ENCODE measurements around the gene TBCD.

Gene TBCD

DNA sequence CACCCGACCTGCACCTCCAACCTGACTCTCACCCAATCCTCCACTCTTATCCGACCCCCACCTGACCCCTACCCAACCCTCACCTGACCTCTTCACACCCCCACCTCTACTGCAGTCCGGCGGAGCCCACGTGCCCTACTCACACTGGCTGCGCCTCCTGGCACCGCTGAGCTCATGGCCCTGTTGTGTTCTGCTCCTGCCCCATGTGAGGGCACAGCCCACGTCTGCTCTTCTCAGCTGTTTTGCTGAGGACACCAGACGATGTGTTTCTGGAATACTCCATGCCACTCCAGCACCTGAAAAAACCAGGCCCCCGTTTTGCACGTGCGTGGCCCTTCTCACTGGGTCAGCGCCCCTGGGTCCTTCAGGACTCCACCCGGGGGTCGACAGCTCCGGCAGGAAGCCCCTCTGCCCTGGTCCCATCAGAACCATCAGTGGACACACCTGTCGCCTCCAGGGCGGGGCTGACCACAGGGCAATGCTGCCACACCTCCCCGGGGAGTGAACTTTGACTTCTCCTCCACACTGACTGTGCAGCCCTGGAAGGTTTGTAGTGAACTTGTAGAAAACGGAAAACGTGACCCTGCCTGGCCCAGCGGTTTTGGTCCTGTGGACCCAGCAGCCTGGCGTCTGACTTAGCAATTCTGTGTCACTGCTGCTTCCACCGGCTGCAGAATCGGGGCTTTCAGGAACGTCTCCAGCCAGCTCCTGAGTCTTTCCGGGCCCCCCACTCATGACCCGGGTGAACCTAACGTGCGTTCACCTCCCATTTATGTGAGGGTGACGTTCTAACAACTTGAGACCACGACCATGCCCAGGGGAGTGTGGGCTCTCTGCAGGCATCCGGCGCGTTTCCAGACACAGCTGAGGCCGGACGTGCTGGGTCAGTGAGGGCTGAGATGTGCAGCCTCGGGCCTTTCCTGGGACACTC, 47.7 kb upstream of the TBCD start:
- Histone ChIP-seq H3K9ac (ENCODE audit: low read length) (no peak overlapping the region), H3K27ac (ENCODE audit: low read length) (no peak overlapping the region), H3K4me2 (ENCODE audit: low read depth, low read length) (no peak overlapping the region), H3K79me2 (ENCODE audit: low read length) (no peaks in the 10 kb centered on the region), H3K4me3 (ENCODE audit: low read length) (no peak overlapping the region), H3K4me1 (ENCODE audit: low read length) (peaks cover 12% of the 10 kb centered on the region), H4K20me1 (ENCODE audit: insufficient read depth, low read length) (no peaks in the 10 kb centered on the region), H3K36me3 (replicated peaks; ENCODE audit: insufficient read depth, low read length) (no peaks in the 10 kb centered on the region), H3K27me3 (replicated peaks; ENCODE audit: insufficient read depth, low read length) (no peaks in the 10 kb centered on the region), H3F3A (ENCODE audit: insufficient read depth, low read length) (peaks cover 15% of the 10 kb centered on the region), H3K9me2 (replicated peaks; ENCODE audit: insufficient read depth, low read length) (no peaks in the 10 kb centered on the region), H2AFZ (ENCODE audit: low read length) (no peak overlapping the region), H3K9me3 (replicated peaks; ENCODE audit: insufficient read depth, low read length) (no peaks in the 10 kb centered on the region)
- TF ChIP-seq EZH2phosphoT487 (IDR thresholded peaks at IDR 0.05; ENCODE audit: low read length) (no peak), EZH2 (optimal IDR thresholded peaks at IDR 0.05; ENCODE audit: low read depth, low read length) (no peak)
- TF ChIP-seq, protein P1, sequence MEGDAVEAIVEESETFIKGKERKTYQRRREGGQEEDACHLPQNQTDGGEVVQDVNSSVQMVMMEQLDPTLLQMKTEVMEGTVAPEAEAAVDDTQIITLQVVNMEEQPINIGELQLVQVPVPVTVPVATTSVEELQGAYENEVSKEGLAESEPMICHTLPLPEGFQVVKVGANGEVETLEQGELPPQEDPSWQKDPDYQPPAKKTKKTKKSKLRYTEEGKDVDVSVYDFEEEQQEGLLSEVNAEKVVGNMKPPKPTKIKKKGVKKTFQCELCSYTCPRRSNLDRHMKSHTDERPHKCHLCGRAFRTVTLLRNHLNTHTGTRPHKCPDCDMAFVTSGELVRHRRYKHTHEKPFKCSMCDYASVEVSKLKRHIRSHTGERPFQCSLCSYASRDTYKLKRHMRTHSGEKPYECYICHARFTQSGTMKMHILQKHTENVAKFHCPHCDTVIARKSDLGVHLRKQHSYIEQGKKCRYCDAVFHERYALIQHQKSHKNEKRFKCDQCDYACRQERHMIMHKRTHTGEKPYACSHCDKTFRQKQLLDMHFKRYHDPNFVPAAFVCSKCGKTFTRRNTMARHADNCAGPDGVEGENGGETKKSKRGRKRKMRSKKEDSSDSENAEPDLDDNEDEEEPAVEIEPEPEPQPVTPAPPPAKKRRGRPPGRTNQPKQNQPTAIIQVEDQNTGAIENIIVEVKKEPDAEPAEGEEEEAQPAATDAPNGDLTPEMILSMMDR (IDR thresholded peaks at IDR 0.05; ENCODE audit: low read length) = no peak
- DNase-seq = no peak

- no peak overlapping the region for H3K4me3 ChIP-seq (ENCODE audit: low read length)
- no peaks in the 10 kb centered on the region for H4K20me1 ChIP-seq (ENCODE audit: insufficient read depth, low read length)
- no peaks in the 10 kb centered on the region for H3K9me3 ChIP-seq (replicated peaks; ENCODE audit: insufficient read depth, low read length)
- H3K27me3 ChIP-seq (replicated peaks; ENCODE audit: insufficient read depth, low read length) = no peaks in the 10 kb centered on the region
- H3K27ac ChIP-seq (ENCODE audit: low read length) = no peak overlapping the region
- peaks cover 9% of the 10 kb centered on the region for H3K4me1 ChIP-seq (ENCODE audit: low read length)
- H2AFZ ChIP-seq (ENCODE audit: low read length) = no peak overlapping the region
- TF ChIP-seq EZH2 (optimal IDR thresholded peaks at IDR 0.05; ENCODE audit: low read depth, low read length) = no peak
- H3K9ac ChIP-seq (ENCODE audit: low read length) = no peak overlapping the region
- no peaks in the 10 kb centered on the region for H3K79me2 ChIP-seq (ENCODE audit: low read length)
- no peaks in the 10 kb centered on the region for H3K36me3 ChIP-seq (replicated peaks; ENCODE audit: insufficient read depth, low read length)
- peaks cover 15% of the 10 kb centered on the region for H3F3A ChIP-seq (ENCODE audit: insufficient read depth, low read length)
- no peak for DNase-seq
- H3K4me2 ChIP-seq (ENCODE audit: low read depth, low read length) = no peak overlapping the region
- no peaks in the 10 kb centered on the region for H3K9me2 ChIP-seq (replicated peaks; ENCODE audit: insufficient read depth, low read length)
Observed at GRCh38 chr17:82704886-82705285, 47.0 kb upstream of the TBCD start.

- Histone ChIP-seq H3K4me1 (ENCODE audit: low read length) (peaks cover 9% of the 10 kb centered on the region), H3F3A (ENCODE audit: insufficient read depth, low read length) (peaks cover 15% of the 10 kb centered on the region), H4K20me1 (ENCODE audit: insufficient read depth, low read length) (no peaks in the 10 kb centered on the region), H3K4me2 (ENCODE audit: low read depth, low read length) (no peak overlapping the region), H3K9ac (ENCODE audit: low read length) (no peak overlapping the region), H3K36me3 (replicated peaks; ENCODE audit: insufficient read depth, low read length) (no peaks in the 10 kb centered on the region), H3K27me3 (replicated peaks; ENCODE audit: insufficient read depth, low read length) (no peaks in the 10 kb centered on the region), H3K4me3 (ENCODE audit: low read length) (no peak overlapping the region), H3K9me3 (replicated peaks; ENCODE audit: insufficient read depth, low read length) (no peaks in the 10 kb centered on the region), H2AFZ (ENCODE audit: low read length) (no peak overlapping the region), H3K27ac (ENCODE audit: low read length) (no peak overlapping the region), H3K79me2 (ENCODE audit: low read length) (no peaks in the 10 kb centered on the region), H3K9me2 (replicated peaks; ENCODE audit: insufficient read depth, low read length) (no peaks in the 10 kb centered on the region)
- no peak for DNase-seq
- TF ChIP-seq, protein P1 (IDR thresholded peaks at IDR 0.05; ENCODE audit: low read length) = no peak
- TF ChIP-seq EZH2phosphoT487 (IDR thresholded peaks at IDR 0.05; ENCODE audit: low read length) (no peak), EZH2 (optimal IDR thresholded peaks at IDR 0.05; ENCODE audit: low read depth, low read length) (no peak)
Observed at GRCh38 chr17:82705756-82706155, 46.1 kb upstream of the TBCD start.
